K562 (cell line): ENCODE measurements around the gene FN3K.

Experiments used
- CHD4 ChIP-seq: fragments of 200-600 bp; sonication (generic); IDR thresholded peaks from 3 replicates; pipeline ENCODE4 v1.6.1; 2012; ENCODE audit warnings: low read depth, mild to moderate bottlenecking, mixed read lengths, low read length, inconsistent platforms; ENCODE audit not compliant: insufficient read depth, insufficient replicate concordance, poor library complexity, severe bottlenecking
- CTCF ChIP-seq, 3 experiments: IDR thresholded peaks in 2 of 3; conservative IDR thresholded peaks in 1 of 3; 2 replicates each; pipeline ENCODE4 v1.5.1; 2011 to 2012; ENCODE audit warnings: low read length in 3 of 3, mild to moderate bottlenecking in 3 of 3, control low read depth in 2 of 3, improper control_type of control experiment in 1 of 3, inconsistent platforms in 1 of 3, low read depth in 1 of 3, mixed read lengths in 1 of 3, moderate library complexity in 1 of 3; ENCODE audit not compliant: insufficient read depth in 2 of 3
- MEF2D ChIP-seq: conservative IDR thresholded peaks from 2 replicates; pipeline ENCODE4 v1.6.1; 2016; ENCODE audit warnings: low read depth, missing genetic modification characterization, missing compliant biosample characterization
- POLR2A ChIP-seq: fragments of 450-650 bp; conservative IDR thresholded peaks from 2 replicates; pipeline ENCODE4 v1.6.1; 2016
- RAD51 ChIP-seq: fragments of 450-650 bp; IDR thresholded peaks from 2 replicates; pipeline ENCODE4 v1.7.1; 2016; ENCODE audit warnings: low read depth, mild to moderate bottlenecking, borderline replicate concordance
- SREBF2 ChIP-seq: sonication (generic); formaldehyde crosslinking; IDR thresholded peaks from 2 replicates; pipeline ENCODE4 v1.4.0; 2020; ENCODE audit warnings: mild to moderate bottlenecking, missing genetic modification reagents
- TCF7 ChIP-seq: sonication (generic); IDR thresholded peaks from 2 replicates; pipeline ENCODE4 v1.6.1; 2016; ENCODE audit warnings: antibody characterized with exemption, borderline replicate concordance

- TF ChIP-seq SREBF2 (CRISPR knock-in tag) = no peak
- no peak for TF ChIP-seq MEF2D
- TF ChIP-seq CTCF (IDR thresholded peaks at IDR 0.05 in 2 of 3, conservative IDR thresholded peaks at IDR 0.05 in 1 of 3; ENCODE audit: insufficient read depth in 2 of 3, low read depth in 1 of 3, low read length in 3 of 3) = no peak
- no peak for TF ChIP-seq POLR2A
- no peak for TF ChIP-seq RAD51
- no peak for TF ChIP-seq TCF7
- TF ChIP-seq CHD4 = no peak
These were observed 15.0 kb downstream of the FN3K start for GRCh38 chr17:82750241-82750908.
